Left ventricle myocardium superior (tissue), 1 donor: ENCODE results near the gene CACNA2D1. TPM values are rescaled to one million over a fixed set of nuclear protein-coding genes. Genes with fewer than 3 reads are reported as not detected.

Source experiments
- ATAC-seq: fragments of 200-7000 bp; cut with Tn5 transposase; one replicate; pipeline ENCODE4 v1.9.1; 2020; ENCODE audit warnings: mild to moderate bottlenecking, moderate library complexity
- DNase-seq: peaks from one replicate; pipeline ENCODE4 v3.0.0-alpha.2; 2020
- intact Hi-C: fragments of 100-400 bp; cut with micrococcal nuclease; formaldehyde crosslinking; loops from one replicate; pipeline ENCODE4 v1.11.0; 2022
- long read RNA-seq: library from polyadenylated mRNA; unstranded; transcript quantifications from one replicate; pipeline ENCODE4 v2.0.0, GENCODE V29; 2021
- total RNA-seq: library from RNA; stranded (reverse); fragmentation: NEBNext Ultra II Directional; extraction: Animal tissue kit (Norgen Biotek cat#: 25700); gene quantifications from one replicate; pipeline ENCODE4 v1.2.1, GENCODE V29; 2021
- donor health status: DM: no; HTN: yes; CAD: no; lungs with severe emphysema.

The CACNA2D1 gene
- total RNA-seq = 48.1 TPM
- long read RNA-seq, partial matches to known transcripts = 14 of 32 reads
- long read RNA-seq, other reads (novel, unspliced or antisense) = 17 of 32 reads

DNA sequence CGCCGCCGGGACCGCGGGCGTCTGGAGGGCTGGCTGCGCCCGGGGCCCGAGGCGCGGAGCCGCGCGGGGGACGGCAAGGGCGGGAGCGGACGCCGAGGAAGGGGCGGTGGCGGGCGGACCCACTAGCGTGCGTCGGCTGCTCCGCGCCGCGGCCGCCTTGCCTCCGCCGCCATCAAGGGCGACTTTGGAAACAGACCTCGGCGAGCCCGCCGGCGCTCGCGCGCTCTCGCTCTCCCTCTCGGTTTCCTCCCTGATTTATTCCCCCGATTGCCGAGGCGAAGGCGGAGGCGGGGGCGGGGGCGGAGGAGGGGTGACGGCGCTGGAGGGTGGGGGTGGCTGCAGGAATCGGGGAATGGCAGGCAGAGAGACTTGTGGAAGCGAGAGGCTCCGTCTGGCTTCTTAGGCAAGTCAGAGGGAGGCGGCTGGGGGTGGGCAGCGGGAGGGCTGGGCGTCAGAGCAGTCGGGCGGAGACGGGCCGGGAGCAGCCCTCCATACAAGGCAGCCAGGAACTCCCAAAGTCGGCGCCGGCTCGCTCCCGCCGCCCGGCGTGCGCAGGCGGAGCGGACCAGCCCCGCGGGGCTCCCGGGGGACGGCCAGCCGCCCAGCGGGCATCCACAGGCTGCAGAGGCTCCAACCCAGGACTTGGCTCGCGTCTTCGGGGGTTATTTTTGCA, at the start of gene CACNA2D1:
Gene CACNA2D1, minus strand, starts transcription at position 231 of the 673 bp plus-strand sequence.
- intact Hi-C loops = loop anchor here (10.0 kb wide), 1 partner anchor 209 kb away; no protein-coding TSS in a partner anchor
- peak; percentile 91 for DNase-seq
- peak; percentile 95 for ATAC-seq

DNA sequence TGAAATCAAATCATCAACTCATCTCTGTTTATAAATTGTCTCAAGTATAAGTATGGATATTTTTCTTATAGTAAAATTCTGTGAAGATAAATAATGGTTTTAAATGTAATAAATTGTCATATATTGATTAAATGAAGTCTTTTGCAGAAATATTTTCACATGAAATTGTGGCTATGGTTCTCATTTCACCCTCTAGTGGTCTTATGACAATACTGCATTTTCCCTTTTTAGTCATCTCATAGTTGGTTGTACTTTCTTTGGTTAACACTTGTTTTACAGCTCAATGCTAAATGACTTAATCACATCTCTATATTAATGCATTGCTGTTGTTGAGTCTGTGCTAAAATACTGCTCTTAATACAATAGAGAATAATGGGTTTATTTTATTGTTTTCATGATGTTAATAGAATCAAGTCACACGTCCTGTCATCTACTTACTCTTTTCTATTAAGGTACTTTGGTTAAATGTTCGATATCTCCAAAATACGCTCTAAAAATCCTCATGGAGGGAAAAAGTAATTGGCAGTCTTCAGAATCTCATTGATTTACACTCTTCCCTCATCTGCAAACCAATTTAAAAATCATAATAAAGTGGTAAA, 38.0 kb upstream of the CACNA2D1 start:
- no peak for DNase-seq
- intact Hi-C loops = no loop called here
- no peak for ATAC-seq

DNA sequence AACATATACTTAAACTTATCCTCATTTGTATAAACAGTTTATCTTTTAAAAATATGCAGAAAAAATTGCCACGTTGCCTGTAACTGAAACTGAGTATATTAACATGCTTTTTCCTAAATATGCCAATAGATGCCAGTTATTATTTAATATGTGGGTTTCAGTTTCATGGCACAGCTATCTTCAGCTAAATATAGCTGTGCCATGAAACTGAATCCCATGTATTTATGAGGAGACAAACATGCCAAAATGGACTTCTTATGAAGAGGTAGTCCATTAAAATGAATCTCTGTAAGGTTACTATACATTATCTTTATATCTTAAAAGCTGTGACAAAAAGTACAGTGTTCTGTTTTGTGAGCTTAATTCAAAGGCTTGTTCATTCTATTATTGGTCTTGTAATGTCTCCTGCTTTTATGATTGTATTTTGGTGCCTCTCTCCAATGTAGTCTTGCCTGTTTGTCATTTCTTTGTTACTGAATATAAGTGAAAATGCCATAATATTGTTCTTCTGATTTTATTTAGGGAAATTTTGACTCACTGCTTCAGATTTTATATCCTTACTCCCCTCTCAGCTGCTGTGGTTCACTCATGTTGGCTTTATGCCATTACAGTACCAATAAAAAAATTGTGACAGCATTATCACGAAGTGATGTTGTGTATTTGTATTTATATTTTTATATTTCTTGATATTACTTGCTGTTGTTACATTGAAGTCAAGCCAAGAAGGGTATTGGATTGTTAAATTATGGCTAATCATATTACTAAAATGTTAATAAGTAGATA, 34.3 kb upstream of the CACNA2D1 start:
- DNase-seq (no peak), ATAC-seq (no peak)
- intact Hi-C loops = loop anchor here (10.0 kb wide), 1 partner anchor 243 kb away; no protein-coding TSS in a partner anchor

DNA sequence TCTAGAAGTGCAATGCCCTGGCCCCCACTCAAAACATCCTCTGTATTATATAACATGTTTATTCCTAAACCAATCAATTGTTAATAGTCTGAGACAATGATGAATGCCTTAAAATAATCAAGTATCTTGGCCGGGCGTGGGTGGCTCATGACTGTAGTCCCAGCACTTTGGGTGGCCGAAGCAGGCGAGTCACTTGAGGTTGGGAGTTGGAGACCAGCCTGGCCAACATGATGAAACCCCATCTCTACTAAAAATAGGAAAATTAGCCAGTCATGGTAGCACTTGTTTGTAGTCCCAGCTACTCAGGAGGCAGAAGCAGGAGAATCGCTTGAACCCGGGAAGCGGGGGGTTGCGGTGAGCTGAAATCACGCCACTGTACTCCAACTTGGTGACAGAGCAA, 29.4 kb upstream of the CACNA2D1 start:
- intact Hi-C loops = loop anchor here (10.0 kb wide), 1 partner anchor 238 kb away; no protein-coding TSS in a partner anchor

DNA sequence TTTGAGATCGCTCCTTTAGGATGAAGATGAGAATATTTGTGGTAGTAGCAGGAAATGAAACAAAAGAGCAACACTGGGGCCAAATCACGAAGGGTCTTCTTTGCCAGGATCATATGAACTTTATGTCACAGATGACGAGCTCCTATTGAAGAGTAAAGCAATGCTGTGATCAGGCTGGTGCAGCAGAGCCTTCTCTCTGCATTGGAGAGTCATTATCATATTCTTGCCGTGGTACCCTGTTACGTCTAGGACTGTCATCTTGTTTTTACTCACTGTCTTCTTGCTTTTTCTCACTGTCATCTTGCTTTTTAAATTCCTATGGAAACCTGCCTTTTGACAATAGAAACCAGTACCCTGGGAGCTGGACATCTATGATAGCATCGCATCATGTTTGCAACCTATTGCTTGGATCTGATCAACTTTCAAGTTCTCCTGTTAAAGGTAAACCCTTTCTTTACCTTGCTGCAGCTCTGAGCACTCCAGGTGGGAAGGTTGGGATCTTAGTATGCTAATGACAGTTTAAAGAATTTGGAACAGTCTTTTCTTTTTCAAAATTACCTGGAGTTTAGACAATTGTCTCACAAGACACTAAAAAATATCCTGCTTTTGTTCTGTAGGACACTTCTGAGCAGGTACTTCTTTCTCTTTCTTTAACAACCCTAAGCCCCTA, 27.9 kb upstream of the CACNA2D1 start:
- DNase-seq (no peak), ATAC-seq (no peak)
- intact Hi-C loops = loop anchor here (10.0 kb wide), 1 partner anchor 237 kb away; no protein-coding TSS in a partner anchor

More for the DNA sequence above, 29.4 kb upstream of the CACNA2D1 start:
- DNase-seq (no peak), ATAC-seq (no peak)

DNA sequence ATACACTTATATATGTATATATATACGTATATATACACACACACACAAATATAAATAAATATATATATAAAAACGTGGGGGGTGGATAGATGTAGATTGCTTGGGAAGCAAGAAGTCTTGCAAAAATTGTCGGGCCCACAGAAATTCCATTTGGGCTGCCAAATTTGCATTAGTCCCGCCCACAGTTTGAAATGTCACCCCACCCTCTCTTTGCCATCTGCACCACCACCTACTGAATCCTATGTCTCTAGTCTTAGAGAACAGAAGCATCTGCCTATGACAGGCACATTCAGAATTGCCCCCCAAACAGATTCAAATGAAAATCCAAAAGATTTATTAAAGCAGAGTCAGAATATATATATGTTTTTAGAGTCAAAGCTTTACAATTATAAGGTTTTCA, 25.6 kb upstream of the CACNA2D1 start:
- ATAC-seq (no peak), DNase-seq (no peak)
- intact Hi-C loops = no loop called here

DNA sequence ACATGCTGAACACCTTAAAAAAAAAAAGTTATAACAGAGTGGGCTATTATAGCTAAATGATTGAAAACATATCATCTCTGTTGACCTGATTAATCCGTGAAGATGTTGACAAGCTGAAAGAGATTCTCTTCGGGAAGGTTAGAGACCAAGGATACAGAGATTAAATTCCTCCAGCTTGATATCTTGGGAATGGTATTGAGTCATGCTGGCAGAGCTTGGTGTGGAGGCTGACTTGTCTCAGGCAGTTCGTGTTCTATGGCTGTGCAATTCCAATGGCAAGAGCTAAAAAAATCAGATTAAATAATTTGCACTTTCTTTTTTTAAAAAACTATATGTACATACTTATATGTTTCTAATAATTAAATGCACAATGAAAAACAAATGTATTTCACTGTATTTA, 24.9 kb upstream of the CACNA2D1 start:
- ATAC-seq = peak; percentile 76

DNA sequence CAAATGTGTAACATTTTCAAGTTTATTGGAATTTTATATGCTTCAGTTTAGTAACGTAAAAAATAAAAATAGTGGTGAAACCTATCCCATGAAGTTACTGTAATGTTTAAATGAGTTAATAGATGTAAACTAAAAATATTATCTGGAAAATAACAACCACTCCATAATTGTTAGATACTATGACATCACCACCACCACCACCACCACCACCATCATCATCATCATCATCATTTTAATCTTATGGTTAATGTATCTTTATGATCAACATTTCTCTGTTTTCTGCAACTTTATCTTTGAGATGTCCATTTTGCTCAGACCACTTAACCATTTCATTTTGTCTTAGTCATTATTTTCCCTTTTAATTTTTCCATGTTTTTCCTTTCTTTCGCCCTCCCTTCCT, 23.4 kb upstream of the CACNA2D1 start:
- ATAC-seq = no peak

More for the DNA sequence above, 24.9 kb upstream of the CACNA2D1 start:
- DNase-seq = no peak
- intact Hi-C loops = no loop called here

DNA sequence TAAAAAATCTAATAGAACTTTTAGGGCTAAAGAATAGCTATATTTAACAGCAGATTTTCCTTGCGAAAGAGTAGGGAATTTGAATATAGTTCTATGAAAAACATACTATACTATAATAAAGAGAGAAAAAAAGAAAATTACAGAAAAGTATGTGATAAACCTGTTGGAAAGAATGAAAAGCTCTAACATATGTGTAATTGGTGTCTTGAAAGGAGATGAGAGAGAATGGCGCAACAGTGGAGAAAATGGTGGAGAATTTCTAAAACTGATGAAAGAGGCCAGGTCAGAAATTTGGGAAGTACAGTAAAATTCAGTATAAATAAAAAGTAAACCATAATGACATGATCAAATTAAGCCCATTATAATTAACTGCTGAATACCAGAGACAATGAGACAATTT, 20.8 kb upstream of the CACNA2D1 start:
- DNase-seq (no peak), ATAC-seq (no peak)
- intact Hi-C loops = no loop called here

More for the DNA sequence above, 23.4 kb upstream of the CACNA2D1 start:
- intact Hi-C loops = no loop called here
- no peak for DNase-seq

DNA sequence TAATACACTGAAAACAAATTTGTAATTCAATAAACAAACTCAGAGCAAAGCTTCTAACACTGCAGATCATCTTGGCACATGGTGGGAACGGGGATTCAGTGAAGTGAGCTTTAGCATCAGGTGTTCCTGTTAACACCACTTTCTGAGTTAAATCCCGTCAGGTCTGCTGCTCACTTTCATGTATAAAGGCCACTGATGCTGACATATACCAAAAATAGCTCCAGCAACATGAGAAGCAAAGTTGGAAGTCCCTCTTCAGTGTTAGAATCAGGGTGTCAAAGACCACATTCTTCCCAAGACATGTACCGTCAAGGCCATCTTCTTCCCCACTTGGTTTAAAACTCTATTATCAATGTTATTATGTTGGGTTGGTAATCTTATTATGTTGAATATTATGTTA, 11.7 kb upstream of the CACNA2D1 start:
- ATAC-seq (no peak), DNase-seq (no peak)
- intact Hi-C loops = no loop called here

DNA sequence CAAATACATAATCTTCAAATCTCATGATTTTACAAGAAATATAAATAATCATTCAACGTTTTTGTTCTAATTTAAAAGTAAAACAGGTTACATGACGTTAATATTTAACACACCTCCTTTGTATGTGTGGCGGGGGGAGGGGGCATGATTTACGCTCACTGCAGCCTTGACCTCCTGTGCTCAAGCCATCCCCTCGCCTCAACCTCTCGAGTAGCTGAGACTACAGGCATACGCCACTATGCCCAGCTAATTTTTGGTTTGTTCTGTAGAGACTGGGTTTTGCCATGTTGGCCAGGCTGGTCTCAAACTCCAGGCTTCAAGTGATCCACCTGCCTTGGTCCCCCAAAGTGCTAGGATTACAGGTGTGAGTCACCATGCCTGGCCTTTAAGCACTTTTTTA, 7.2 kb upstream of the CACNA2D1 start:
- intact Hi-C loops = no loop called here
- DNase-seq (no peak), ATAC-seq (no peak)

DNA sequence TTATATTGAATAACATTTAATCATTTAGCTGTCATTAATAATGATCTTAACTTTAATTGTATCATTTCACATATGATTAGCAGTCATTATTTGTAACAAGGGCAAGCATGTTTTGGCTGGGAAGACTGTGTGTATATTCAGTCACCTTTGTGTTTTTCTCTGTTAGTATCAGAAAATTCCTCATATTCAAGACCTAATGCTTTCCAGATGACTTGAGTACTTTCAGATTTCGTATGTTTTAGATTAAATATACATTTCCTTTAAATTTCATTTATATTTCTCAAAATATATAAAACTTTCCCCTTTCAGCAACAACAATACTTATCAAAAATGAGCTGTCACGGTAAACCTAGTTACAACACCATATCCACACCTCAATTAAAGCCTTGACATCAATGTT, 6.3 kb upstream of the CACNA2D1 start:
- ATAC-seq = no peak
- DNase-seq = no peak
- intact Hi-C loops = loop anchor here (10.0 kb wide), 1 partner anchor 215 kb away; no protein-coding TSS in a partner anchor

DNA sequence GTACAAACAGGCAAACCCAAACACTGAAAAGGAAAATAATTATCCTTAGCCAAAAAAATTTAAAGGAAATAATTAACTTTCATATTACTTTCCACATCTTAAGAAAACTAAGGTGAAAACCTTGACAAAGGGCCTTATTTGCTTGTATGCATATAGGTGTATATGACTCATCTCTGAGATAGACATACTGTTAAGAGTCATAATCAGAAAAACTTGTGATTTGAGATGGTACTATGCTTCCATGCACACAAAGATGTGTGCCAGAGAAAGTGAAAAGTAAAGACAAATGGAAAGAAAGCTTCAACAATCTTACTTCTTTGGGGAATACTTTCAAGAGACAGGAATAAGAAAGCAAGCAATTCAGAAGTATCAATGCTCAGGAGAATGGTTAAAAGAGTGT, 3.3 kb upstream of the CACNA2D1 start:
- ATAC-seq = no peak

DNA sequence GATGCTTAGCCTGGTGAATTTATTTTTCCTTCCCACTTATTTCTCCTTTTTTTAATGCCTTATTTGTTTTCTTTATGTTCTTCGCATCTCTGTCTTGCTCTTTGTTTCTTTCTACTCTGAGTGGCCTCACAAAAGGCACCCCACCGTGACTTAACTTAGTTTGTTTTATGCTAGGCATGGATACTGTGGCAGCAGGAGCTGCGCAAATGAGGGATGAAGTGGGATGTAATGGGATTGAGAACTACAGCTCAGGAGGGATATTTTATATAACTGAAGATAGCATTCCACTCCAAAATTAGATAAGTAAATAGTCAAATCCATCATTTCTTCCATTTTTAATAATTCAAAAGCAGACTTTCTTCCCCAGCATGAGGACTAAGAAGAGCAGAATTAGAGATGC, 1.7 kb upstream of the CACNA2D1 start:
- ATAC-seq (no peak), DNase-seq (no peak)
- intact Hi-C loops = loop anchor here (10.0 kb wide), 1 partner anchor 210 kb away; no protein-coding TSS in a partner anchor

More for the DNA sequence above, 3.3 kb upstream of the CACNA2D1 start:
- no peak for DNase-seq
- intact Hi-C loops = loop anchor here (10.0 kb wide), 1 partner anchor 212 kb away; no protein-coding TSS in a partner anchor

DNA sequence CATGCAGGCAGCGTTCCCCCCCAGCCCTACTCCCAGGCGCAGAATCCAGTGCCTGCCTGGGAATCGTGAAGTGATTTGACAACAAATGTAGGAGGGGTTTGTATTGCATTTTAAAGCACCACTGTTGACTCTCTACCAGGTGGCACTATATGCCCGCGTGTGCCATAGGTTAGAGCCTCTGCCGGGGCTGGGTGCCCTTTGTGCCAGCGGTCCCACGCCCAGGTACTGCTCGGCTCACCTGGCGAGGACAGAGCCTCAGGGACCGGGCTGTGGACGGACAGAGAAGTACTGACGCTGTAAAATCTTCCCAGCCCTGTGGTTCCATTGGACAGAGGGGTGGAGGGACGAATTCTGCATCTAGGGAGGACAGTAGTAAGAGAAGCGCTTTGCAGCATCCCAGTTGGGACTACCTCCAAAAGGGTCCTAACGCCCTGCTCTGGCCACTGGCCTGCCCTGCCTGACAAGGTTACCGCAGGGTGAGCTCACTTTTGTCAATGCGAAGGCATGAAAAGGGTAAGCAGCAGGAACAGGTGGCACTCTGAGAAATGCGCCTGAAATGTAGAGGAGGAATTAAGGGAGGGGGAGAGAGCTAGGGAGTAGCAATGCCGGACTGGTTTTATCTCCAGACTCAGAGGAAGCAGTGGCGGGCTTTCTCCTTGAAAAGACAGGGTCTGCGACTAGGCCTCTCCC, 788 bp upstream of the CACNA2D1 start:
- no peak for ATAC-seq
- intact Hi-C loops = loop anchor here (10.0 kb wide), 1 partner anchor 210 kb away; no protein-coding TSS in a partner anchor
- no peak for DNase-seq

DNA sequence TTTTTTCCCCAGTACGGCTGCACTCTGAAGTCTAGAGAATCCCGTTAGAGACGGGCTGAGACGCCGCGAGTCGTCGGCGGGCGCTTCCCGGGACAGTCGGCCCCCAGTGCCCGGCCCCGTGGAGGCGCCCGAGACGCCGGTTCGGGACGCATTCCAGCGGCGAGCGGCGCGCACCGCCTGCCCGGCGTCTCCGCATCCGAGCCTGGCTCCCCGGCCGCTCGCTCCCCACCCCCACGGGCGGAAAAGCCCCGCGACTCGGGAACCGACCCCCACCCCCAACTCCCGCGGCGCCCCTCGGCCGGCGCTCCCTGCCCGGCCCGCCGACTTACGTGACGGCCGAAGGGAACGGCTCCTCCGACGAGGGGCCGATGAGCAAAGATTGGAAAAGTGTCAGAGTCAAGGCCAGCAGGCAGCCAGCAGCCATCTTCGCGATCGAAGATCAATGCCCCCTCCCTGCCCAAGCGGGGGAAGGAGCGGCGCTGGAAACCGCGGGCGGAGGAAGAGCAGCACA, 486 bp downstream of the CACNA2D1 start:
- intact Hi-C loops = loop anchor here (10.0 kb wide), 1 partner anchor 208 kb away; no protein-coding TSS in a partner anchor
- ATAC-seq (peak; percentile 59), DNase-seq (peak; percentile 72)

DNA sequence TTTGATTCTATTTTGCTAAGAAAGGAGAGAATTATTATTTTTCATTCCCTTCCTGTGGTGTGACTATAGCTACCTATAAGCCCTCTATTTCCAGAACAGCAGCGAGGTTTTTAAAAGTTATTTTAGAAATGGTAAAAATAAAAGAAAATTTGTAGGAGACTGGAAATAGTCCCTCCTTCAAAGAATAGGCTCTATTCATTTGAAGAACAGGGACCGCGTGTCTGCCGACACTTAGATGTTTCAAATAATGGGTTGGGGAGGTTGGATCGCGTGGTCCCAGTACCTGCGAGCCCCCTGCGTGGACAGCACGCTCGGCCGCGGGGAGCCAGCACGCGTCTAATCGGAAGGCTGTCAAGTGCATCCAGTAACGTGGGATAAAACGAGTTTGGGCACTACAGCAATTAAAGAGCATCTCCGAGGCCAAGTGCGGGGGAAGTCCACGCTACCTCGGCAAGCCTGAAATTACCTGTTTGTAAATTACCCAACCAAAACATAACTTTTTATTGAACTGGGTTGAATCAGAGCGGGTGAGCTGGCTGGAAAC, 1.0 kb downstream of the CACNA2D1 start:
- intact Hi-C loops = loop anchor here (10.0 kb wide), 1 partner anchor 208 kb away; no protein-coding TSS in a partner anchor
- ATAC-seq (peak; percentile 4), DNase-seq (peak; percentile 38)
